Fibroblast of peridontal ligament (primary cell): ENCODE results near the gene ARL6IP1.
"Not testable (repeated sequence)": the region's sequence is repeated elsewhere in the genome, so short reads cannot be mapped to it uniquely, and the experiment has no call there.

ENCODE experiments used
- DNase-seq: peaks from one replicate; pipeline ENCODE4 v3.0.0-alpha.2; 2010; ENCODE audit errors: extremely low read depth

The ARL6IP1 gene

DNA sequence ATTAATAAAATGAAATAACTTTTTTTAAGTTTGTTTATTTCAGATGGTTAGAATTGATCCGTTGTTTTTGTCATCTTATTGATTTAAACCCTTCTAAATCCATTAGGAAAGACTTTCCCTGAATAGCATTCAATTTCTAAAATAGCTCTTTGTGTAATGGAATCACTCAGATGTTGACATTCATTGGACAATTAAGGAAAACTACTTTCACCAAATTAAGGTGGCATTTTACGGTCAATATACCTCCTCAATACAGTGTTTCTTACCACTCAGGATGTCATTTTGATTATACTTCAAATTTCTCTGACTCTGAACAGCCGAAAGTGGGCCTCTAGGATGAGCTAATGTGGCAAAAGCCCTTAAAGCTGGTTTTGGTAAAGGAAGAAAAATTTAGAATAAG lies 1.8 kb downstream of the ARL6IP1 start:
- no peak for DNase-seq

DNA sequence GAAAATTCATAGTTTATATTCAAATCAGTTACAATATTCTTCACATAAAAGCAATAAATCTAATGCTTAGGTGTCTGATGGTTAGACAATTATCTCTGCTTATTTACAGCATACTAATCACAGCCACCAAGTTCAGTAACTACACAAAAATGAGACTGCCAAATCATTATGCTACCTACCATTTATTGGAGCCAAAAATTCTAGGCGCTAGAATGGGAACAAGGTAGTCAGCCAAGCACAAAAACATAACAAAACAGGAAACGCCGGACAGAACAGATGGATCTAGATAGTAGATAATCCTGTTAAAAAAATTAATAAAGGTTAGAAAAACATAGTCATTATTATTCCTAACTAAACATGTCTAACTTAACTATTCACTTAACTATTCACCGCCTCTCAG lies 3.6 kb downstream of the ARL6IP1 start:
- DNase-seq = no peak

DNA sequence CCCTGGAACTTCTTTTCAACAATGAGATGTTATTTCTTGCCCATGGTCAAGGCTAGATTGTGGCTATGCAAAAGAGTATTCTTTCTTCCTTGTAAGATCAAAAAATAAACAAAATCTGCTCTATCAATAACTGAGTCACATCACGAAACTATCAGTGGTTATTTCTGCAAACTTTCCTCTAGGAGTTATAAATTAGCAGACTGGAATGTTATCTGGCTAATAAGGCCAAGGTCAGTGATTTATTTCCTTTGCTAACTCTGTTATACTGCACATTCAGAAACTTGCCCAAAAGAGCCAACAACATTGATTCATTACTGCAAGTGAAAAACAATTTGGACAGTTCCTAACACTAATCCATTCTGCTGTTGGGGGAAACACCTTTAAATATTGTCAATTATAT lies 5.0 kb downstream of the ARL6IP1 start:
- no peak for DNase-seq

DNA sequence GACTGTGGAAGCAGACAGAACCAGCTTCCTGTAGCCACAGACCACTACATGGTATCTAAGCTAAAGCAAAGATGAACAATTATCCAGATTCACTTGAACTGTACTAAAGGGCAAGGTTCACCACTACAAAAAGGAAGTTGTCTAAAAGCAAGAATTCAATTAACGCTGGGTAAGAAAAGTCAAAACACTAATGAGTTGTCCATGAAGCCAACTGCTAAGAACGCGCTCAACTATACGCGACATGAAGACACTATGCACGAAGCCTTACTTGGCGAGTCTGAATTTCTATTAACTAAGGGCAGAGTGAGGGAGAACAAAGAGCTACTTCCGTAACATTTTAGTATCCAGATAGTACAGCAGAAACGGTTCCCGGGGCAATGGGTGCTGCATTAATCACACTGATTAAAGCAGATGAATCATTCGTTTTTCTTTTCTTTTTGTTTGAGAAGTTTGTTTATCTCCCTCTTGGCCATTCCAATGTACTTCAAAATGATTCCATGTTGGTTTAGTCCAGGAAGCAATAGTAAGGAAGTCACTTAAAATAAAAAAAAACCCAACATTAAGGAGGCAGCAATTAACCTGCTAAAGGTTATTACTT lies 8.4 kb downstream of the ARL6IP1 start:
- no peak for DNase-seq

DNA sequence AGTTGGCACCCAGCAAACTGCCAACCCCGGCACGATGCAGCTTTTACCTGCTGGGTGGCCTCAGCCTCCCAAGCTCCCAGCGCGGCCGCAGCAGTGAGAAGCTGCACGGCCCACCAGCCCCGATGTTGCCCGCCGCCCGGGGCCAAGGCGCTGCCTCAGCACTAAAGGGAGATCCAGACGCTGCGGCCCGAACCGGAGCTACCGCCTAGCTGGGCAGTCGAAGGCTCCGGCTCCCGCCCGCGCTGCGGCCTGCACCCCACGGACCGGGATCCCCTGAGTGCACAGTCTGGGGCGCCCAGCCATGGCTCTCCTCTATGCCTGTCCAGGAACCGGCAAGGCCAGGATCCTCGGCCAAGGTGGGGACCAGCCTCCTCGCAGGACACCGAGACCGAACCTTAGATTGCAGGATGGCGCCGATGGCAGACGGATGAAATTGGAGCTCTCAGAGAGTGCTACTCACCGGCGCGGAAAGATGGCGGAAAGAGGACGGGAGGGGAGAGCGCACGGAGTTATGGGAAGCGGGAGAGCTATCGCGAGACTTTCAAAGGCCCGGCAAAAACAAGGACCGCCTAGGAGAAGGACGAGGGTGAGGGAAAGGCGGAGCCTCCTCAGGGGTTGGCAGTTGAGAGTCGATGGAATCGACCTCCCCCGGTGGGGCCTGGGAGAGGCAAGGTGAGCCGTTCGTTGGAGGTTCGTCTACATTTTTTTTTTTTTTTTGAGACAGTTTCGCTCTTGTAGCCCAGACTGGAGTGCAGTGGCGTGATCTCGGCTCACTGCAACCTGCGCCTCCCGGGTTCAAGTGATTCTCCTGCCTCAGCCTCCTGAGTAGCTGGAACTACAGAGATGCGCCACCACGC lies 11.3 kb downstream of the ARL6IP1 start, which contains the start of gene RPS15A:
Gene RPS15A (minus strand): TSS at position 485 of the 857 bp plus-strand sequence. CDS start 1,221 bp downstream, outside the sequence.
- DNase-seq = peak; percentile 98

DNA sequence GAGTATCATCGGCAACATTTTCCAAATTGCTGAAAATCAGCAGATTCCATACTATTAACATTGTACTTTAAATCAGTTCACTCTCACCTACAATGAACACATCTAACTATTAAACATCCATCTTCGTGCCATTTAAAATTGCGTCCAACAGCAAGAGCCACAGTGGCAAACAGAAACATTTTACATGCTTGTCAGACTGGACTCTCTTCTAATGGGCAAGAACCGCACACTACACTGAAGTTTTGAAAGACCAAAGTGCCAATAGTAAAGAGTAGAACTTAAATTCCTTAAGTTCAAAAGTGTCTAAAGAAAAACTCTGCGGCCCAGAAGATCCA lies 11.9 kb downstream of the ARL6IP1 start:
- no peak for DNase-seq

GRCh38 chr16:18788828-18789514 lies 12.4 kb downstream of the ARL6IP1 start:
- no peak for DNase-seq

- no peak for DNase-seq
These were observed 16.3 kb downstream of the ARL6IP1 start for GRCh38 chr16:18784917-18785623.

- DNase-seq = no peak
These were observed 17.7 kb downstream of the ARL6IP1 start for GRCh38 chr16:18783430-18784341.

- DNase-seq = no peak
These were observed 18.5 kb downstream of the ARL6IP1 start for GRCh38 chr16:18782697-18783429.

GRCh38 chr16:18781232-18781631 lies 20.1 kb downstream of the ARL6IP1 start:
- not testable (repeated sequence) for DNase-seq

DNA sequence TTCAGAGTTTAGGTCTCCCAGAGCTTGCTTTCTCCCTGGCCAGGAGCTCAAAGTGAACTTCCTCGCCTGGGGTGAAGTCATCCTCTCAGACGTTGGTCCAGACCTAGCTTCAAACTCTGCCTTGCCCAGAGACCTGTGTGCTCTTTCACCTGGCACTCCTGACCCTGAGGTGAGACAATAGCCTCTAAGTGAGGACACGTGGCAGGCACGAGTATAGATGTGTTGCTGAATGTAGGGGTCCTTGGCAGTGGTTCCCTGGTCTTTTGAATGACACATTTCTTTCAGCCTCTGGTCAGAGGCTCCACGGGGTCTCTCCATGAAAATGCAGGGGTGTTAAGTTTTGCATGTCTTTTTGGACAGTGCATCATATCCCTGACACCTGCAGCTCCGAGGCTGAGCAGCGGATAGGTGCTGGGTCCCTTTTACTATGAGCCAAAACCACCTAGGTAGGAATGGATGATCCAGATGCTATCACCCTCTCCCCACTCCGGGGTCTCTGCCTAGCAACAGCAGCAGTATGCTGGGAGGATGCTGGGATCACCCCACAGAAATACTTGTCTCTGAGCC lies 20.8 kb downstream of the ARL6IP1 start:
- DNase-seq = not testable (repeated sequence)

DNA sequence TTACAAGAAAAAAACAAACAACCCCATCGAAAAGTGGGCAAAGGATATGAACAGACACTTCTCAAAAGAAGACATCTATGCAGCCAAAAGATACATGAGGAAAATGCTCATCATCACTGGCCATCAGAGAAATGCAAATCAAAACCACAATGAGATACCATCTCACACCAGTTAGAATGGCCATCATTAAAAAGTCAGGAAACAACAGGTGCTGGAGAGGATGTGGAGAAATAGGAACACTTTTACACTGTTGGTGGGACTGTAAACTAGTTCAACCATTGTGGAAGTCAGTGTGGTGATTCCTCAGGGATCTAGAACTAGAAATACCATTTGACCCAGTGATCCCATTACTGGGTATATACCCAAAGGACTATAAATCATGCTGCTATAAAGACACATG lies 23.7 kb downstream of the ARL6IP1 start:
- not testable (repeated sequence) for DNase-seq

GRCh38 chr16:18776334-18776733 lies 25.0 kb downstream of the ARL6IP1 start:
- not testable (repeated sequence) for DNase-seq

- not testable (repeated sequence) for DNase-seq
These were observed 26.7 kb downstream of the ARL6IP1 start for GRCh38 chr16:18774651-18775050.

GRCh38 chr16:18772171-18772570 lies 29.2 kb downstream of the ARL6IP1 start:
- DNase-seq = not testable (repeated sequence)

DNA sequence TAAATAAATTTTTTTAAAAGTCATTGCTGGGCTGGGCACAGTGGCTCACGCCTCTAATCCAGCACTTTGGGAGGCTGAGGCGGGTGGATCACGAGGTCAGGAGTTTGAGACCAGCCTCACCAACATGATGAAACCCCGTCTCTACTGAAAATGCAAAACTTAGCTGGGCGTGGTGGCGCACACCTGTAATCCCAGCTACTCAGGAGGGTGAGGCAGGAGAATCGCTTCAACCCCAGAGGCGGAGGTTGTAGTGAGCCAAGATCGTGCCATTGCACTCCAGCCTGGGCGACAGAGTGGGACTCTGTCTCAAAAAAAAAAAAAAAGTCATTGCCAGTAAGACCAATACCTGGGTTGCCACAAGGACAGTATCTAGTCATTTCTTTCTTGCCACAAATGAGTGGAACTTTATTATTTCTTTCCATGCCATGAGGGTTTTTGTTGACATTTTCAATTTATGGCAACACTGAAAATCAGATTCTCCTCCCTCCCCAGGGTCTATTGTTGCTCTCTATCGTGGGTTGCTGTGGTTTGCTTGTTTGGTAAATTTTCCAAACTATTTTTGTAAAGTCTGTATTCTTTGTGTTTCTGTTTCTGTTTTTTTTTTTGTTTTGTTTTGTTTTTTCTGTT lies 30.9 kb downstream of the ARL6IP1 start:
- DNase-seq = not testable (repeated sequence)

GRCh38 chr16:18767217-18767616 lies 34.1 kb downstream of the ARL6IP1 start:
- not testable (repeated sequence) for DNase-seq

GRCh38 chr16:18762713-18763112 lies 38.6 kb downstream of the ARL6IP1 start:
- not testable (repeated sequence) for DNase-seq
